Non-pigmented ciliary epithelial cell (primary cell): ENCODE results near the gene KIF21B.

Experiments used
- DNase-seq: peaks from one replicate; pipeline ENCODE4 v3.0.0-alpha.2; 2010; ENCODE audit warnings: low read depth

KIF21B gene

DNA sequence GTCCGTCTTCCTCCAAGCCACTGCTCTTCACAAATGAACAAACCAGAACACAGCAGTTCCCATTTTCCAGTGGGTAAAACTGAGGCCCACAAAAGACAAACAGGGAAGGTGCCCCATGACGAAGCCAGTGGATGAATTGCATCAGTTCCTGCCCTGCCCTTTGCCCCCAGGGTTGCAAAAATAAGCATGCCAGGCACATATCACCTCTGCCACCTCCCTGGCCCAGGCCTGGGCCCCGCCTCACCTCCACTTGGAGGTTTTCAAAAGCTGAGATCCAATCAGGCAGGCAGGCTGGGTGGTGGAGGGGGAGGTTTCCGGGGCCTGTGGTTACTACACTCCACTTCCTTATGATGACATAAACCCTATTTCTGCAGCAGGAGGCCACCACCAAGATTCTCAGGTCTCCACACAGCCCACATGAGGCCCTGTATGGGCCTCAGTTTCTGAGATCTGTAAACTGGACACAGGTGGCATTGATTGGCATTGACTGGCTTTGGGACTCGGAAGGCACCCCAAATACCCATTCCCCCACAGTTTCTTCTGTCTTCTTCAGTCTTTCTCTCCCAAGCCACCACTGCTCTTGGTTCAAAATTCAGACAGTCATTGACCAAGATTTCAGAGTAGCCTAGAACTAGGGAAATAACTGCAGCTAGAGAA lies 4.1 kb downstream of the KIF21B start:
- DNase-seq, result no peak

DNA sequence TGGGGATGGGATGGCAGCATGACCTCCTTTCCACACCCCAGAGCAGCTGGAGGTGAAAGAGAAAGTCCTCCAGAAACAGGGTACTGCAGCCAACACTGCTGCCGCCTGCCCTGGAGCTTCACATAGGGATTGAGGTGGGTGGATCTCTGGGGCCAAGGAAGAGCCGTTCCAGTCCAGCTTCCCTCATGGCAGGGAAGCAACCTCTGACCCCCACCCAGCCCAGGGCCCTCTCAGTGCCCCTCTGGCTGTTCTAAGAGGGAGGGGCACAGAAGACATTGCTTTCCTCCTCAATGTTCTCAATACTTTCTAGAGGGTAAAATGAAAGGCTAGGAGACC lies 5.7 kb downstream of the KIF21B start:
- no peak for DNase-seq

DNA sequence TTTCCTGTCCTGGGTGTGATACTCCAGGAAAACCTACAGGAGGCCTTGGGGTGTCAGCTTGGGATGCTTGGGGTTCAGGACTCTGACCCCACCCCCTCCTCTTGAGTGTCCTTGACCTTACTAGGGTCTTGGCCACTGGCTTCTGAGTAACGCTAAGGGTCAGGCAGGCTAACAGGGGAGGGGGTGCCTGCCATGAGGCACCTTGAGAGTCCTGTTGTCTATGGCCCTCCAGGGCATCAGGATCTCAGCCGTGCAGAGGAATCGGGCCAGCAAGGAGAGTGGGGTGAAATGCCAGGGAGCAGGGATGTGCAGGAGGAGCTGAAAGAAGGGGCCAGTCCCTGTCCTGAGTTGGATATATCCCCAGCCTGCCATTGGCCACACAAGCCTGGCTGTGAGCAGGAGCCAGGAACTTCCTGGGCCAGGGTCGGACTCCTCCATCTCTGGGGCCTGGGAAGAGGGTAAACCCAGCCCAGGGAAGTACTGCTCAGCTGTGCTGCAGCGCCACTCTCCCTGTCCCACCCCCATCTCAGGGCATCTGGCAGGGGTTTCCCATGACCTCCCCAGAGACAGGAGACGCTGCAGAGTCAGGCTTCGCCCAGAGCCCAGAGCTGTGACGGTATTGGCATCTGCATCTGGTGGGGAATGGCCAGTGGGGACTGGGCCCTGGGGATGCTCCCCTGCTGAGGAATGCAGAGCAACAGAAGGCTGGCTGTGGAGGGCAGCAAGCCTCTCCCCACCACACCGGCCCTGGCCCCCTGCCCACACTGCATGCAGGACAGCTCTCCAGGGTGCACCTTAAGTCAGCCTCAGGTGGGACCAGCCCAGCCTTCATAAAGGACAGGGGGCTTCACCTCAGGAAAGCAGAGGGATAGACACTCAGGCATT lies 6.3 kb downstream of the KIF21B start:
- no peak for DNase-seq

DNA sequence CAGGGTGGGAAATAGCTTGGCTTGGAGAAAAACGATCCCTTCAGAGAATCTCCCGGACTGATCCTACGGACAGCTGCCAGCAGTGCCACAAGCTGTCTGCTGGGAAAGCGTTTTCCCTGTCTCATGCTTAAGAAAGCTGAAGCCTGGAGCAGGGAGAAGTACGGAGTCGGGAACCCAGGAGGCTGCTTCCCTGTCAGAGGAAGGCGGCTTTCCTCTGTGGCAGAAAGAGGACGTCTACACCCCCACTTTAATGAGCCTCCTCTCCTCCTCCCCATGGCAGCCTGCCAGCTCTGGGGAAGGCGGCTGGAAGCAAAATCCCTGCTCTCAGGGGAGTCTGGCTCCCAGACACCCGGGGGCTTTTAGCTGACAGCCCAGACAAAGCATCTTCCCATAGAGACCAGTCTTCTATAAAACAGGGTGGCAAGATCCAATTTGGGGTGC lies 7.3 kb downstream of the KIF21B start:
- DNase-seq, result no peak

DNA sequence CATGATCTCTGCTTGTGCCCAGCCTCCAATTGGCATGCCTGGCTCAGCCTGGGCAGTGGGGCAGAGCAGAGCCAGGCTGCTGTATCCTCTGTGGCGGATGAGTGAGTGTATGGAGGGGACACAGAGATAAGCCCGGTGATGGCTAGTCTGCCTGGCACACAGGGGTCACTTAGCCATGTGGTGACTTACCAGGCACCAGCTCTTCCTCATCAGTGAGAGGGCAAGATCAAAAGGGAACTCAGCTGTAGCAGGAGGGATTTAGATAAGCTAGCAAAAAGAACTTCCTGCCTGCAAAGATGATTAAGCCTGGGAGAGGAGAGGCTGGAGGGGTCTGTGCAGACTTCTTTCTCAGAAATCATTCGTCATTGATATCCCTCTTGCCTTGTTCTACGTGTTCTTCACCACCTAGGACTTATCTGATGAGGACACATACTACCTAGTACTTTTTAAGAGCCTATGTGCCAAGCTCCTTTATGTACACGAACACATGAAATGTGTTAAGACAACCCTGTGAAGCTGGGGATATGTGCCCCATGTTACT lies 7.9 kb downstream of the KIF21B start:
- DNase-seq, result no peak

DNA sequence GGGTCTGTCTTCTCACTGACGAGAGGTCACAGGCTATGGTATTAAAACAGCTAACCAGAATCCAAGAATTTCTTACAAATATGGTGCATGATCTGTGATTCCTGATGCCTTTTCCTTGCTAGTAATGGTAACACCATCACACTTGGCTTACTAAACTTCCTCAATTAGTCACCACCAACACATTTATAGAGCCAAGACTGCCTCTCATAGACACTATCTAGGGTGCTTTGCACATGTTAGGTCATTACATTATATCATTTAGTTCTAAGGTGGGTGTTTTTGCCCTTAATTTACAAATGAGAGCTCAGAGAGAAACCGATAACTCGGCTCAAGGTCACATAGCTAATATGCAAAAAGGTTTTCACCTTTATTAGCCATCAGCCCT lies 8.7 kb downstream of the KIF21B start:
- no peak for DNase-seq

DNA sequence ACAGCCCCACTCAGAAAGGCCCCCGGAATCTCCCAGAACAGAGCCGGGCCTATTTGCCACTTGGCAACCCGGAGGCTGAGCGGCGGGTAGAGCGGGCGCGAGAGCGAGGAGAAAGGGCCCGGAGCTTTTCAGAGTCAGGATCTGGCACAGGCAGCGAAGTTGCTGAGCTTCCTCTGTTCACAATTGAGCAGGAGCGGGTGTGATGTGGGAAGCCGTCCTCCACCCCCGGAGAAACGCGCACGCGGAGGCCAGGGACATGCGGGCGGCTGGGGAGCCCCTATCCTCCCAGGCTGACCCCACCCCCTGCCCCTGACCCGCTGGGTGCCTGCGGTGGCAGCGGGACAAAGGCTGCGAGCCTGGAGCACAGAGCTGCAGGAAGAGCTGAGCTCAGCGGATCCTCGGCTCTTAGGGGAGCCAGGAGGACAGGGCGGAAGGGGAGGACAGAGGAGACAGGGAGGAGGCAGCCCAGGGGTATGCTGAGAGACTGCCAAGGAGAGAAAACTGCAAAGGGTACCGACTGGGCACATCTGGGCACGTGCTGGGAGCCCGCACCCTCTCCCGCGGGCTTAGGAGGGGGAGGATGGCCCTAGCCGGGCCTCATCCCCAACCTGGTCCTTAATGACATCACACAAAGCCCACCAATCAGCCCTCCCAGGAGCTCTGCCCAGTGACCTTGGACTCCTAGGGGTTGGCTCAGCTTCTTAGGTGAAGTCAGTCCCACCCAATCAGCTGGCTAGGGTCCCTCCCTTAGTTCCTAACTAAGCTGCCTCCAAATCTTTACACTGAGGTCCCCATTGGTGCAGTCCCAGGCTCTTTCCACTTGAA lies 9.3 kb downstream of the KIF21B start:
- DNase-seq, result no peak

DNA sequence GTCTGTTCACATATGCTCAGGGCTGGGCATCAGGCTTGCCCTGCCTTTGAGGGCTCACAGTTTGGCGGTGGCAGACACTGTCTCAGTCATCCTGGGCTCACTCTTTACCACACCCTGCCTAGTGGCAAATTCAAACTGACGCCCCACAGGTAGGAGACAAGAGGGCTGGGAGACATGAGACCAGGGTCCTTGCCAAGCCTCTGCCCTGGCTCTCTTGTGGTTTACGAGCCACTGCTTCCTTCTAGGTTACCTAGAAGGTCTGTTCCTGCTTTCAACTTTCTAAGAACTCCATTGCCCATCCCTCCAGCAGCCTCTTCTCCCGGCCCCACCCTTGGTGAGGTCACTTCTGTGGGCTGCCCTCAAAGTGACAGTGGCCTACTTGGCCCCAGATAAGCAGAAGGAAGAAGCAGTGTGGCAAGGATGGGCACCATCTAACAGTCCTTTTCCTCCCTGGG lies 10.5 kb downstream of the KIF21B start:
- DNase-seq, result no peak

DNA sequence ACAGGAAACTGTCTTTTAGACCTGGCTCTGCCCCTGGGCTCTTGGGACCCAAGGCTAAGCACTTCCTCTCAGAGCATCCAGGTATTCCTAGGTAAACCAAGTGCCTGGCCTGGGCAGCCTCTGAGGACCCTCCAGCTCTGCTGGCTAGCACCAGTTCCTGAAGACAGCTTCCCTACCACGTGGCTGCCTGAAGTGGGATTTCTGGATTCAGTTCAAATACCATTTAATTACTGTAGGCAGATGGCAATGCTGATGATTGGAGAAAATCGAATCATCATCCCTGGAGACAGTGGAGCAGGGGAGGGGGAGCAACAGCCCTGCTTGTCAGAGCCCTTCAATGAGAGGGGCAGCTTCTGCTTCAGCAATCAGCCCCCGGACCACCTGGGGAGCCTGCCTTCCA lies 11.9 kb downstream of the KIF21B start:
- DNase-seq, result no peak

DNA sequence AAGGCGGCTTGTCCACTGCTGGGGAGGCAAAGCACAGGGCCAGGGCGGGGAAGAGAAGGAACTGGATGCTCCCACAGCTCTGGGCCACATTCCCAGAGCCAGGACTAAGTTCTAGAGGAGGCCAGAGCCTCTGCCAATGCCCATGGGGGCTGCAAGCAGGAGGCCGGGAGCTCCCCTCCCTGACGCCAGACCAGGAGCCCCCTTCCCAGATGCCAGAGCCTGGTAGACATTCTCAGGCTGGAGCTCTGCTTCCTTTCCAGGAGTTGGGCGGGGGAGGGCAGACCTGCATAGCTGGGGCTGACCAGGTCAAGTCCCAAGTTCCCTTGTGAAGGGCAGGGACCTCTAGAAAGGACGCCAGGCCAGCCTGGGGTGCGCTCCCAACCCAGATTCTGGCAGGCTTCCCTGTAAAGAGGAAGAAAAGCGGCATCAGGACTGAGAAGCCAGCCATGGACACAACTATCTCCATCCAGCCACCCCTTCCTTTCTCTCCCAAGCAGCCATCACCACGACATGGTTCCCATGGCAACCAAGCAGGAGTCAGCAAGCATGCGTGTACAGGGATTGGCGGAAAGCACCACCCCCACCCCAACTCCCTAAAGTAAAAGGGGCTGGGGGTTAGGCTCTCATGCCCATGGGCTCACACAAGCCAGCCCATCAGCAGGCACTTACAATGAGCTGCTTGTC lies 13.4 kb downstream of the KIF21B start:
- DNase-seq, result no peak

DNA sequence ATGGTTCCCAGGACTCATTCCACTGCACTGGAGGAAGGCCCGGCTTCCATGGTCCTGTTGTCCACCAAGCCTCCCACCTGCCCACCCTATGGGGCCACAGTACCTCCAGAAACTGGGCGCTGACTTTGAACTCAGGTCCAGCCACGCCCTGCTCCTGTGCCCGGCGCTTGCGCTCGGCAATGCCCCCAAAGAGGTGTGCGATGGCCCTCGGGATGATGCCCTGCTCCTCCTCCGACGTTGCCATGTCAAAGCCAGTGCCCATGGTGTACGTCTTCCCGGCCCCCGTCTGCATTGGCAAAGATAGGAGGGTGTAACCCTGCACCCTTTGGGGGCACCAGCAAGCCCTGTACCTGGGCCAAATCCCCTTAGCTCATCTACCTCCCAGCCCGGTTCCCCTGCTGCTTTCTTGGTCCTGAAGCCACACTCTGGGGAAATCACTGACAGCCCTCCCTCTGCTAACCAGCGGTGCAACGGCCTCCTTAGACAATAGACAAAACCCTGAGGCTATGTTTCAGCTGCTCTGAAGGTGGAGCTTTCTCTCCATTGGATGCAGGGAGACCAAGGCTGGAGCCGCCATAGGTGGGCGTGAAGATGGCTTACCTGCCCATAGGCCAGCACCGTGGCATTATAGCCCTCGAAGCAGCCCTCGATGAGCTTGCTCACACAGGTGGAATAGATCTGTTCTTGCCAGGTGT lies 14.7 kb downstream of the KIF21B start:
- no peak for DNase-seq

DNA sequence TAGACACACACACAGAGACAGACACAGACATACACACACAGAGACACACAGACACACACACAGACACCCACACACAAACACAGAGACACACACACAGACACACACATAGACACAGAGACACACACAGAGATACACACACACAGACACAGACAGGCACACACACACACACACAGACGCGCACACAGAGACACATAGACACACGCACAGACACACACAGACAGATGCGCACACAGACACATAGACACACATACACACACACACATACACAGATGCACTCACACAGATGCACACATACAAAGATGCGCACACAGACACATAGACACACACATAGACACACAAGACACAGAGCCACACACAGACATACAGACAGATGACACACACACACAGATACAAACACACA lies 16.0 kb downstream of the KIF21B start:
- no peak for DNase-seq

DNA sequence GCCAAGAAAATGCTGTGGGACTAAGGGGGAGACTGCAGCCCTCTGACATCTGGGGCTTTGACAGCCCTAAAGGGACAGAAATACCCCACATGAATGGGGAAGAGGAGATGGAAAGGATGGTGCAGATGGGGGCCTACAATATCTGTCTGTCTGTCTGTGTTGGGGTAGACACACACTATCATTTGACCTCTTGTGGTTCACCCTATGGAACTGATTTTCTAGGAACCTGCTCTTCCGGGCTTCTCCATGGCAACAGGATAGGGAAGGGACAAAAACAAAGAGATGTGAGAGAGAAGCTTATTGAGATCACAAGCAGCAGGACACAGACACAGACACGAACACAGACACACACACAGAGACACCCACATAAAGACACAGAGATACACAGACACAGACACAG lies 17.1 kb downstream of the KIF21B start:
- DNase-seq, result no peak

DNA sequence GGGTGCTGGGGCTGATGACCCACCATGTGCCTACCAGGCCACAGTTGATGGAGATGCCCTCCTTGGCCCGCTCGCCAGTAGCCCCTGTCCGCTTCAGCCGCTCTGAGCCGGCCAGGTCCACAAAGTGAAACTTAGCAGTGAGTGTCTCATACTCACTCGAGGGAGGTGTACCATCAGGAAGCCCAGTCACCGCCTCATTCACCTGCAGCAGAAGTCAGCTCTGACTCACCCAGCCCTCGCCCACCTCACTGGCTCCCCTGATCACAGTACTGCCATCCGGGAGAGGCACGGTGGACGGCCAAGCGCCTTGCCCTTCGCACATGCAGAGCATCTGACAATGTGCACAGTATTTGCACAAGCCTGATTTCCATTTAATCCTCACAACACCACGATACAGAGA lies 18.8 kb downstream of the KIF21B start:
- DNase-seq, result no peak

DNA sequence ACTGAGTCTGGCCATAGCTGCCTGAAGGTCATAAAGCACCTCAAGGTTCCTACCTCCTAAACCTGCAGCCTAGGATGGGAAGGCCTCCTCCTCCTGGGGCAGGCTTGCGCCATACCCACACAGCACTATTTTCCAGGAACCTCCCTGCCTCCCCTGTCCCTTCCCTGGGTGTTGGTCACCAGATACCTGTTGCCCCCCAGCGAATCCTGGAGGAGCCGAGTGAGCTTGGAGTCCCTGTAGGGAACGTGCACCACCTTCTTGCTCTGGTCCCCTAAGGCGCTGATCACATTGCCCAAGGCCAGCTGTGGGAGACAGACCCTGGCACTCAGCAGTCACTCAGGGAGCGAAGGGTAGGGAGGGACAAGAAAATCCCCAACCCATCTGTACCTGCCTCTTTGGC lies 19.4 kb downstream of the KIF21B start:
- DNase-seq, result no peak

DNA sequence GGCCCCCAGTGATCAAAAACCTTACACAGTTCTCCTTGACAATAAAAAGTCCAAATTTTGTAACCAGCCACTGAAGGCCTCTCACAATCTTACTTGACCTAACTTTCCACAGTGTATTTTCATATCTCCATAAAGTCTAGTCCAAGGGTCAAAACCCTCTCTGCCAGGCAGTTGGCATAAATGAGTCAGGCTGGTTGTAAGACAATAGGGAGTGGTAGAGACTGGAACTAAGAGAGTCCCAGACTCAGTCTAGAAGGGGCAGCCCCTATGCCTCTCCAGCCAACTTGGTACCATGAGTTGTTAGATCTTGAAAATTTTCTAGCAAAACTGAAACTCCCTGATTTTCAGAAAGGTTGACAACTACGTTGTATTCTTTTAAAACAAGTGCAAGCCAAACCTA lies 21.0 kb downstream of the KIF21B start:
- DNase-seq, result no peak

DNA sequence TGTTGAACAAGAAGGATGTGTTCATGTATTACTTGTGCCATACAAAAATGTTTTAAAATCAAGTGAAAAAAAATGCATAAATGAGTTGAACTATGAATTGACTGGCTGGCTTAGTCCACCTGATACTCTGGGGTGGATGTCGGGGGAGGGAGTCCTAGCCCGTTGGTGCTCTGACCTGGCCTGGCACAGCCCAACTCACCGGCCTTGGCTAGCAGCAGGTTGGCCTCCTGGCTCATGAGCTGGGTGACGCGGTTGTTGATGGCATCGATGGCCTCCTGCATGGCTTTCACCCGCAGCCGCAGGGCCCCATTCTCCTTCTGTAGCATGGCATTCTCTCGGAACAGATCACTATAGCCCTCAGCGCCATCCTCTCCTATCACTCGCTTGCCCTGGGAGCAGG lies 21.6 kb downstream of the KIF21B start:
- no peak for DNase-seq

DNA sequence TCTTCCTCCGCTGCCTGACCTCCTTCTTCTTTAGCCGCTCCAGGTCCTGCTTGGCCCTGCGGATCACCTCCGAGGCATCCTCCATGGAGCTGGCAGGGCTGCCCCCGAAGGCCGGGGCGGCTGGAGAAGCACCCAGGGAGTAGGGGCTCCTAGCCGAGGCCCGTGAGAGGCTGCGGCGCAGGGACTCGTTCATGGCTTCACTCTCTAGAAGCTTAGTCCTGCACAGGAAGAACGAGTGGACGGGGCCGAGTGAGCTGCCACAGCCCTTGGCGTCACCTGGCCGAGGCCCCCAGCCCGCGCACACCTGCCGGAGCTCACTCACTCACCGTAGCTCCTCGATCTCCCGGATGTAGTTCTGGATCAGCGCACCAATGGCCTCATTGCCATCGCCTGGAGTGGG lies 23.1 kb downstream of the KIF21B start:
- no peak for DNase-seq

DNA sequence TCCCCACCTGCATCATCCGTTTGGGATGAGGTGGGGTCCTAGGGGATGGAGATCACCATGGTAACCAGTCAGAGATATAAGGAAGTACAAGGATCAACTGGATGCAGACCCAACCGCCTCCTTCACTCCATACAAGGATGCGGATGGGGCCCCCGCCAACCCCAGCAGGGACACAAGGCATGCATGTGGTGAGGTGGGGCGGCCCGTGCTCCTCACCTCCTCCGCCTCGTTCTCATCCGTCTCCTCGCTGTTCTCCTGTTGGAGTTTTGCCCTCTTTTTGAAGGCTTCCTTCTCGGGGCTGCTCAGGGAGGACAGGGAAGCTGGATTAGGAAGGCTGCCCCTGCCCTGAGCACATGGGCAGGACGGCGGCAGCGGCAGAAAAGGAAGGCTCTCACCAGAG lies 23.8 kb downstream of the KIF21B start:
- DNase-seq, result no peak

DNA sequence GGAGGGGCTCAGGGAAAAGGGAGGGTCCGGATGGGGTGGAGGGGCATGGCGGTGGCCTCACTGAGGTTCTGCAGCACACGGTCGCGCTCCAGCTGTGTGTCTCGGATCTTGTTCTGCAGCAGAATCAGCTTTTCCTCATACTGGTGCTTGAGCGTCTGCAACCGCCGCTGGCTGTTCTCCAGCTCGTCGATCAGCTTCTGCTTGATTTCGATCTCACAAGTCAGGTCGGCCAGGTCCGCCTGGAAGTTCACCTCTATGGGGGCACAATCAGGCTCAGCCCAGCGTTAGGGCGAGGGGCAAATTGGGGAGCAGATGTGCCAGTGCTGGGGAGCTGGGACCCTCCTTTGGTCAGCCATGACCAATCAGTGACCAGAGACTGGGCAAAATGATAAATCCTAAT lies 25.2 kb downstream of the KIF21B start:
- DNase-seq, result no peak

DNA sequence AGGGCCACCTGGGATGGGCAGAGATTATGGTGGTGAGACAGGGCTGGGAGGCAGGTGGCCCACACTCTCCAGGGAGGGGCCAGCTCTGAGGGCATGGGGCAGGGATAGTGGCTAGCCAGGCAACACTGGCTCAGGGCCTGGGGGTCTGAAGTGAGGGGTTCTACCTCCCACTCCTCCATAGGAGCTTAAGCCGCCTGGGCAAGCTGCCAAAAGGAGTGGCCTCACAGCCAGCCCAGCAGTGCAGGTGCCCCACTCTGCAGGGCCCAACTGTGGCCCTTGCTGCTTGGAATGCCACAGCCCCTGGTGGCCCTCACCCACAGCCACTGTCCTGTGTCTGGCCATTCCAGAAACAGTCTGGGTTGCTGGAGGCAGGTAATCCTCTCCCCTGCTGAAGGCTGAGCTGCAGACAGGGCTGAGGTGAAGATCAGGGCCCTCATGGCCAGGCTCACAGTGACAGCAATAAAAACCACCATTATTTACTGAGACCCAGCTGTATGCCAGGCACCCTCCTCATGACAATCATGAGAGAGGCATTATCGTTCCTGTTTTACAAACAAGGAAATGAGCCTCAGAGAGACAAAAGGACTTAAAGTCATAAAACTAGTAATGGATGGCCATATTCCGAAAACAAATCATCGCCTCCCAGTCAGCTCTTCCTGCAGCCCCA lies 31.0 kb downstream of the KIF21B start:
- no peak for DNase-seq
